UCSD-AML1 (cell line): ENCODE measurements around the gene CRYGD.

Source experiments
- DNase-seq: peaks from one replicate; lab custom pipeline; 2025; ENCODE audit not compliant: unreplicated experiment; lab: John Stamatoyannopoulos, UW

CRYGD gene

GRCh38 chr2:208090420-208090819 lies 33.9 kb downstream of the CRYGD start:
- no peak for DNase-seq

- no peak for DNase-seq
Observed at GRCh38 chr2:208086029-208086428, 38.3 kb downstream of the CRYGD start.

GRCh38 chr2:208083807-208084206 lies 40.5 kb downstream of the CRYGD start:
- DNase-seq: no peak

- DNase-seq: no peak
Observed at GRCh38 chr2:208077276-208077675, 47.0 kb downstream of the CRYGD start.

GRCh38 chr2:208074610-208075356 lies 49.5 kb downstream of the CRYGD start:
- no peak for DNase-seq

- DNase-seq: peak; percentile 39
Observed at GRCh38 chr2:208072250-208072892, 52.0 kb downstream of the CRYGD start.
